Measurements from ENCODE around the gene NPIPA5.
"Not testable (repeated sequence)": the region's sequence is repeated elsewhere in the genome, so short reads cannot be mapped to it uniquely, and the experiment has no call there.

NPIPA5 gene

GRCh38 chr16:15378194-15378593, at the start of gene NPIPA5:
NPIPA5 (minus strand) TSS chr16:15378294; CDS start chr16:15378294, 0 bp downstream.
- not testable (repeated sequence) for DNase-seq

- peak; percentile 89 for DNase-seq
Observed at GRCh38 chr16:15427648-15428239, 49.6 kb upstream of the NPIPA5 start.

DNA sequence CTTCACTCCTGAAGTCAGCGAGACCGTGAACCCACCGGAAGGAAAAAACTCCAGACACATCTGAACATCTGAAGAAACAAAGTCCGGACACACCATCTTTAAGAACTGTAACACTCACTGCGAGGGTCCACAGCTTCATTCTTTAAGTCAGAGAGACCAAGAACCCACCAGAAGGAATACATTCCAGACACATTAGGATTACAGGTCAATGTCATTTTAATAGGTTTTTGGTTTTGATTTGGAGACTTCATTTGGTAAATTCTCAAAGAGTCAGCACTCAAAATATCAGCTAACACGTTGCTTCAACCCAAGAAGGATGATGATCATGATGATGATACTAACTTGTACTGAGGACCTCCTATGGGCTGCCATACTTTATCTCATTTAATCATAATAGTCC, 48.7 kb upstream of the NPIPA5 start:
- no peak for DNase-seq

DNA sequence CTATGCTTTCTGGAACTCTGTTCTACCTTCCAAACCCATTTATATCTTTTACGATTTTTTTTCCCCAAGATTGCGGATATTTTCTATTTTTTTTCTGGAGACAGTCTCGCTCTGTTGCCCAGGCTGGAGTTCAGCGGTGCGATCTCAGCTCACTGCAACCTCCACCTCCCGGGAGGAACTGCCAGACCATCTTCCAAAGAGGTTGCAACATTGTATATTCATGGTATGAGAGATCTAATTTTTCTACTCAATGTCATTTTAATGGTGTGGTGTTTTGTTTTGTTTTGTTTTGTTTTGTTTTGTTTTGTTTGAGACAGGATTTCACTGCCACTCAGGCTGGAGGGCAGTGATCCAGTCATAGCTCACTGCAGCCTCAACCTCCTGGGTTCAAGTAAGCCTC, 47.8 kb upstream of the NPIPA5 start:
- DNase-seq, result no peak

GRCh38 chr16:15422222-15422621, 44.1 kb upstream of the NPIPA5 start:
- no peak for DNase-seq

GRCh38 chr16:15421696-15422095, 43.6 kb upstream of the NPIPA5 start:
- DNase-seq, result not testable (repeated sequence)

DNA sequence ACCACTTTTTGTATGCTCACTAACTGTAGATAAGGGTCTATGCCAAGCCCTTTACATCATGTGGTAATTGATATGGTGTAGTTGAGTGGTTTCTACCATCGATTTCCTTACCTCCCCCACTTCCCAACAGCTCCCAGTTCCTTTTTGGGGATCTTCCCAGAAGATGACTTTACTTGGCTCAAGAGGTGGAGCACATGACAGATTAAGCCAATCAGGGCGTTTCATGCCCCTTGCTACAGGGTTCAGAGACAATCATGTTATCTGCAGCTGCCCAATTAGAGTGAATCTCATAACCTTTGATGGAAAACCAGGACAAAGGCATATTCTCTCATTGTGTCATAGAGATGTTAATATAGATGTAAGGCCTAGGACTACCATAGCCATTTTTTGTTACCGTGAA, 40.1 kb upstream of the NPIPA5 start:
- DNase-seq, result no peak

DNA sequence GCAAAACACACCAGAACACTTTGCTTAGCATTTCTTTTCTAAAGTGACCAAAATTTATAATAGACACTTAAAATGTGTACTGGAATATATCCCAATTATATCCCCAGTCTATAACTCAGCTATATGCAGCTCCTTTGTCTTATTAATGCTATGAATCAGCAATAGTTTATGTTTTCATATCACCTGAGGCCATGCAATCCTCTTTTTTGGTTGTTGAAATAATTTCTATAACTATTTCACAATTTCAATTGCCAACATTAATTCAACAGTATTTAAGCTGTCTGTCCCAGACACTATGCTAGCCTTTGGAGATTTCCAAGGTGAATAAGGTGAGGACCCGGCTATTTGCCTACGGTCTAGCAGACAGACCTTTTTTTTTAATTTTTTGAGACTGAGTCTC, 39.1 kb upstream of the NPIPA5 start:
- DNase-seq, result no peak

DNA sequence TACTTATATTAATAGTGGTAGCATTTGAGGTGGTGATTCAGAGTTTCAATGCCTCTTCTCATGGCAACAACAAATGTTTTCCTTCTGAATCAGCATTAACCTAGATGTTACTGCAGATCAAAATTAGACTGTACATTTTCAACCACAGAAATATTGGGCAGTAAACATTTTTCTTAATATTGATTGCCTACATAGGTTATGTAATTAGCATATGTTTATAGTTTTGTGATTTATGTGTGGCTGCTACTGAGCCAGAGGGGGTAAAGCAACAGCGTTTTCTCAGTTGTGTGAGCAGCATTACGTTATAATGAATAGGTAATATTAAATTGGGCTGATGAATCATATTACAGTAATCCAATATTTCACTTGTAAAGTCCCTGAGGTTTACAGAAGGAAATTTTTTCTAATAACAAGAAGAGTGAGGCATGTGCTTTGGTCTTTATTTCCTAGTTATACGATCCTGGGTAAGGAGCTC, 37.5 kb upstream of the NPIPA5 start:
- peak; percentile 51 for DNase-seq

DNA sequence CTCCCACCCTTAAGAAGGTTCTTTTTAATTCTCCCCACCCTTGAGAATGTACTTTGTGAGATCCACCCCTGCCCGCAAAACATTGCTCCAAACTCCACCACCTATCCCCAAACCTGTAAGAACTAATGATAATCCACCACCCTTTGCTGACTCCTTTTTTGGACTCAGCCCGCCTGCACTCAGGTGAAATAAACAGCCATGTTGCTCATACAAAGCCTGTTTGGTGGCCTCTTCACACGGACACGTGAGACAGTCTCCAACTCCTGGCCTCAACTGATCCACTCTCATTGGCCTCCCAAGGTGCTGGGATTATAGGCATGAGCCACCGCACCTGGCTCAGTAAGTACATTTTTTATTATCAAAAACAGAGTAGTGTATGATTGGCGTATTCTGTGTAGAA, 31.4 kb upstream of the NPIPA5 start:
- not testable (repeated sequence) for DNase-seq

DNA sequence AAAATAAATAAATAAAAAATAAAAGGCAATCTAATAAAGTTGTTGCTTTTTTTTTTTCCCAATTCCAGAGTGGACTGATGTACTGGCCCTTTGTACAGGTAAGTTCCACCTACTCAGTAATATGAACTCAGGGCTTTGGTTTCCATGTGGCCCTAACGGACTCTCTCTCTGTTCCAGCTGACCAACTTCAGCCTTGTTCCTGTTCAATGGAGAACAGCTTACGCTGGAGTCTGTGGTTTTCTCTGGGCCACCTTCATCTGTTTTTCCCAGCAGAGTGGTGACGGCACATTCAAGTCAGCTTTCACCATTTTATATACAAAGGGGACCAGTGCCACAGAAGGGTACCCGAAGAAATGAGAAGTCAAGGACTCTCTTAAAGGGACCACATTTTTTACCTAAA, 29.7 kb upstream of the NPIPA5 start:
- DNase-seq, result not testable (repeated sequence)

GRCh38 chr16:15404792-15405191, 26.7 kb upstream of the NPIPA5 start:
- no peak for DNase-seq

GRCh38 chr16:15404091-15404490, 26.0 kb upstream of the NPIPA5 start:
- DNase-seq, result not testable (repeated sequence)

GRCh38 chr16:15403392-15403995, 25.4 kb upstream of the NPIPA5 start:
- DNase-seq, result no peak

DNA sequence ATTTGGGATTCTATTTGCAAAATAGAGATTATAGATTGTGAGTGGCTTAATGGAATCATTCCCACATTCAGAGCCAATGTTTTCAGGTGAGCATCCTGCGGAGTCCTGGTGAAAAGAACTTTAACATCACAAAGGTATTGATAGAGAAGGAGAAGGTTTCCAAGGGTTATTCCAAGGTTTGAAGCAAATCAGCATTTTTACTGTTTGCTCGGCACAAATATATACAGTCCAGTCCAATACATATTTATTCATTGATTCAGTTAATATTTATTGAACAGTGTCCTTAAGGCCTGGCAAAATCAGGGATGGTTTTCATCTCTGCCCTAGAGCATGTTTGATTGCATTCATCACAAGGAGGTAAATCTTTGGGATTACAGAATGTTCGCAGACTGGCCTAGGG, 23.9 kb upstream of the NPIPA5 start:
- DNase-seq, result no peak

DNA sequence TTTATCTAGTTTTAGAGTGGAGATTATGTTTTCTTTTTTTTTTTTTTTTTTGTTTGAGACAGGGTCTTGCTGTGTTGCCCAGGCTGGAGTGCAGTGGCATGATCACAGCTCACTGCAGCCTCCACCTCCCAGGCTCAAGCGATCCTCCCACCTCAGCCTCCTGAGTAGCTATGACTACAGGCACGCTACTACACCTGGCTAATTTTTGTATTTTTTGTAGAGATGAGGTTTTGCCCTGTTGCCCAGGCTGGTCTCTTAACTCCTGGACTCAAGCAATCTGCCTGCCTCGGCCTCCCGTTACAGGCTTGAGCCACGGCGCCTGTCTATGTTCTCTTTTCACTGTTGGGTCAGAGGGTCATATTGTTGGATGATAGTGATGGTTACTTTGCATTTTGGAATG, 22.2 kb upstream of the NPIPA5 start:
- DNase-seq, result not testable (repeated sequence)

DNA sequence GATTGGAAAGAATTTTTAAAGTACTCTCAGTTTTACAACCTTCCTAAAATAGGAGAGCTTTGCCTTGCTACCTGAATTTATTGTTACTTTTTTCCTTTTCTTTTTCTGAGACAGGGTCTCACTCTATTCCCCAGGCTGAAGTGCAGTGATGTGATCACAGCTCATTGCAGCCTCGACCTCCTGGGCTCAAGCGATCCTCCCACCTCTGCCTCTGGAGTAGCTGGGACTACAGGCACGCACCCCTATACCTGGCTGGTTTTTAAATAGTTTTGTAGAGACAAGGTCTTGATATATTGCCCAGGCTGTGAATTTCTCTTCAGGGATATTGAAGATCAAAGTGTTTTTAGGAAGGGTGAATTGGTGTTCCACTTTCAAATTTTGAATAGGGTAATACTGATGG, 21.2 kb upstream of the NPIPA5 start:
- DNase-seq, result no peak

DNA sequence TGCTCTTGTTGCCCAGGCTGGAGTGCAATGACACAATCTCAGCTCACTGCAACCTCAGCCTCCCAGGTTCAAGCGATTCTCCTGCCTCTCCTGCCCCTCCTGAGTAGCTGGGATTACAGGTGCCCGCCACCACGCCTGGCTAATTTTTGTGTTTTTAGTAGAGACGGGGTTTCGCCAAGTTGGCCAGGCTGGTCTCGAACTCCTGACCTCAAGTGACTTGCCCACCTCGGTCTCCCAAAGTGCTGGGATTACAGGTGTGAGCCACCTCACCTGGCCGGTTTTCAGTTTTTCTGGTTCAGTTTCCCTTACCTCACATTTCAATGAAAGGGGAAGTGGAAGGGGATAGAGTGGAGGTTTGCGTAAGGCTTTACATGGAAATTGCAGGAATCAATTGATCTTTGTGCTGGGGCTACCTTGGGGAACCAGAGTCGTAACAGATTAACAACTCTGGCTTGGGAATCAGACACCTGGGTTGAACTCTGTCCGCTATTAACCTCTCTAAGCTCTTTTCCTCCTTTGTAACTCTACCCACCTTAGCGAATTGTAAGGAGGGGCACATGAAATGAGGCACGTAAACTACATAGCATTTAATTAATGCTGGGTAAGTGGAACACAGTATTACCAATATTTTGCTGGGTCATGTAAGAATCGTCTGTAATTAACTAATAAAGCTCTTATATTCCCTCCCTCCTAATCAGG, 20.7 kb upstream of the NPIPA5 start:
- DNase-seq, result no peak

DNA sequence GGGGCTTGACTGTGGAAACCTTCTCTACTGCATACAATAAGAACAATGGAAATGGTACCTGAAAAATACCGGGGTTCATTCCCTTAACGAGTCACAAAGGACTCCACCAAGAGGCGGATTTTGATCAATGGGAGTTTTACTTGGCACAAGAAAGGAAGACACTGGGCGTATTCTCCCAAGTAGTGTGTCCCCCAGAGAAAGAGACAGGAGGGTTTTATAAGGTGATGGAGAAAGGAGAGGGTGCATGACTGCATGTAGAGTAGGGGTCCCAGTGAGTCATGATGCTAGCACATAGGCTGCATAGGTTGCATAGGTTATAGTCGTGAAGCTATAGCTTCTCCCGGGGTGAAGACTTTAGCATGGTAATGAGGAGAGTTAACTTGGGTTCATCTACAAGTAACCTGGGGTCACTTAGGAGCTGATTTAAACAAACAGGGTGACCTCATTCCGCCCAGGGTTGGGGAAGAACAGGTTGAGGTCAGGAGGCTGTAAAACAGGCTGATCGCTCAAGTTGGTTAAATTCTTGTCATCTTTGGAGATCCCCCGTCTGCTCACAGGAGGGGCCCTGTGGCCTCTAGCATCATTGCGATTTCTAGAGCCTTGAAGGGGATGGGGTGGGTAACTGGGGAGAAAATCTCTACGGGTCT, 19.0 kb upstream of the NPIPA5 start:
- DNase-seq, result no peak

DNA sequence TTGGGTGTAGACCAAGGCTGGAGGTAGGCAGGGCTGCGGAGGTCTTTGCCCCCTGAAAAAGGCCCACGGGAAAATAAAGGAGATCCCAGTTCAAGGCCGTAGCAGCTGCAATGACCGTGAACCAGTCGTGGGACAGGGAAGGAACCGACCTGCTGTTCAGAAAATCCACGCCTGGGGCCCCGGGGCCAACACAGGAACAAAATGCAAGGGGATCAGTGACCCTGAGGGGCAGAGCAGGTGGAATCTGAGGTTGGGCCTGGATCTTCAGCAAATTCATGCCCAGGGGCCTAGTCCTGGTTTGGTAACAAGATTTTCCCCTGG, 18.4 kb upstream of the NPIPA5 start:
- not testable (repeated sequence) for DNase-seq

DNA sequence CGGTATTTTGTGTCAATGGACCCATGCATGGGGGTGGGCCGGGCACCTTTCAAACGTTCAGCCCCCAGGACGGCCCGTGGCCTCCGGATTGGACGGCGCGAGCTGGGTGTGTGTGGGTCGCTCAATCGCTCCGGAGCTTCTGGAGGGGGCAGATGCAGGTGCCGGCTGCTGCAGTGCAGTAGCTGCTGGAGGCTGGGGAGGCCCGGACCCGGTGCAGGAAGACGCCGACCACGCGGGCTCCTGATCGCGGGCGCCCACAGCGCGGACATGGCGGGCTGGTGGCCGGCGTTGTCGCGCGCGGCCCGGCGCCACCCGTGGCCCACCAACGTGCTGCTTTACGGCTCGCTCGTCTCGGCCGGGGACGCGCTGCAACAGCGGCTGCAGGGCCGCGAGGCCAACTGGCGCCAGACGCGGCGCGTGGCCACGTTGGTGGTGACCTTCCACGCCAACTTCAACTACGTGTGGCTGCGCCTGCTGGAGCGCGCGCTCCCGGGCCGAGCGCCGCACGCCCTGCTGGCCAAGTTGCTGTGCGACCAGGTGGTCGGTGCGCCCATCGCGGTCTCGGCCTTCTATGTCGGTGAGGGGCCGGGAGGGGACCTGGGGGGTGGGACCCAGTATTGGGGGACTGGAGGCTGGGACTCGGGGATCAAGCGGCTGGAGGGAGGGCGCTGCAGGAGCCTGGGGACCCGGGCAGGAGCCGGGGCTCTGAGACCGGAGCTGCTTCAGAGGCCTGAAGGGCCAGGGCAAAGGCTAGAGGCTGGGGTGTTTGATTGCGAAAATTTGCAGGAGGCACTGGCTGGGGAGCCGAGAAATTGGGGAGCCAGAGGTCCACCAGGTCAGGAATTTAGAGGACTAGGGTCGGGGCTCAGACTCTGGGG, 17.8 kb upstream of the NPIPA5 start, which contains the start of gene MPV17L:
TSS of gene MPV17L (plus strand) at position 124 of the 878 bp plus-strand sequence. CDS start at position 268, 144 bp downstream.
- DNase-seq, result not testable (repeated sequence)

GRCh38 chr16:15393025-15393424, 14.9 kb upstream of the NPIPA5 start:
- not testable (repeated sequence) for DNase-seq

DNA sequence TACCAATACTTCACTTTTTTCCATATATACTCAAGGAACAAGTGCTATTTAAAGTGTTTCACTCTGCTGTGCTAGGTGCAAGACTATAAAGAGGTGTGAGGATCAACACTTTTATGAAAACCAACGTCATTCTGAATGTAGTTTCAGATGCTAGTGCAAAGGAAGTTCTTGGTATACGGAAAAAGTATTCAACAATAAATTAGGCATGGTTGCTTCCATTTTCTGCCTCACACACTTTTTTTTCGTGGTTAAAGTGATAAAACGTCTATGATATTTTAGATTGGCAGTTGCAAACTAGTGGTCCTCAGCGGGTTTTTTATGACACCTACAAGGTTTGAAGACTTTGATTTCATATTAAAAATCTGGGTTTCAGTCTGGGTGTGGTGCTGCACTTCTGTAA, 11.8 kb upstream of the NPIPA5 start:
- not testable (repeated sequence) for DNase-seq
